Thoracic aorta (tissue), 2 donors: ENCODE measurements around the gene PRRX2. TPM values are rescaled to one million over a fixed set of nuclear protein-coding genes. Genes with fewer than 3 reads are reported as not detected.

Source experiments
- ATAC-seq: fragments of 150-250 bp; one replicate; pipeline ENCODE4 v1.8.0; 2017; ENCODE audit warnings: low read depth; ENCODE audit not compliant: insufficient number of reproducible peaks, low FRiP score
- DNase-seq: peaks from one replicate; pipeline ENCODE4 v3.0.0-alpha.2; 2020; ENCODE audit warnings: low spot score
- H3K27ac ChIP-seq, 2 donors: fragments of 200-600 bp; sonication (generic); 1 replicate in 1 of 2; 2 replicates in 1 of 2; pipeline ENCODE4 v1.5.1; 2016; ENCODE audit warnings: mild to moderate bottlenecking in 2 of 2, moderate library complexity in 2 of 2
- H3K27me3 ChIP-seq: fragments of 200-600 bp; sonication (generic); replicated peaks from 2 replicates; pipeline ENCODE4 v1.6.0; 2016; ENCODE audit warnings: mild to moderate bottlenecking; ENCODE audit not compliant: insufficient read depth
- H3K36me3 ChIP-seq: fragments of 200-600 bp; sonication (generic); one replicate; pipeline ENCODE4 v1.5.1; 2016
- H3K4me1 ChIP-seq, 2 donors: fragments of 200-600 bp; sonication (generic); 1 replicate in 1 of 2; 2 replicates in 1 of 2; pipeline versions ENCODE4 v1.5.1 to v1.6.0; 2016; ENCODE audit warnings: low read depth in 2 of 2, mild to moderate bottlenecking in 1 of 2; ENCODE audit not compliant: control insufficient read depth in 1 of 2
- H3K4me3 ChIP-seq: fragments of 200-600 bp; sonication (generic); 2 replicates; pipeline ENCODE4 v1.5.1; 2016; ENCODE audit warnings: mild to moderate bottlenecking
- H3K9me3 ChIP-seq: fragments of 200-600 bp; sonication (generic); 2 replicates; pipeline ENCODE4 v1.5.1; 2016
- CTCF ChIP-seq: fragments of 200-600 bp; sonication (generic); IDR thresholded peaks from one replicate; pipeline ENCODE4 v1.5.1; 2019; ENCODE audit warnings: antibody characterized with exemption
- total RNA-seq, 2 donors: library from RNA; depleted of rRNA; stranded (reverse); fragments of >200 nt; gene quantifications; one replicate each; pipeline versions ENCODE4 v1.1.0 to v1.2.3, GENCODE V29; 2016

The PRRX2 gene
- total RNA-seq, 2 donors from 2014 or later: 42.0 to 66.1 TPM

GRCh38 chr9:129698254-129698757 is 32.9 kb downstream of the PRRX2 start:
- peak overlapping the region; percentile 97 to 98 for H3K27ac ChIP-seq
- H3K27me3 ChIP-seq: no peaks in the 10 kb centered on the region
- DNase-seq (peak; percentile 84), ATAC-seq (peak; percentile 29)
- peaks cover 38 to 78% of the 10 kb centered on the region in 2 donors for H3K4me1 ChIP-seq
- H3K4me3 ChIP-seq: peak overlapping the region; percentile 65
- H3K9me3 ChIP-seq: no peaks in the 10 kb centered on the region
- no peaks in the 10 kb centered on the region for H3K36me3 ChIP-seq
- no peak for TF ChIP-seq CTCF

GRCh38 chr9:129701054-129701453 is 35.6 kb downstream of the PRRX2 start:
- no peak overlapping the region for H3K4me3 ChIP-seq
- TF ChIP-seq CTCF: no peak
- H3K9me3 ChIP-seq: no peaks in the 10 kb centered on the region
- H3K27me3 ChIP-seq: no peaks in the 10 kb centered on the region
- ATAC-seq (no peak), DNase-seq (no peak)
- H3K36me3 ChIP-seq: no peaks in the 10 kb centered on the region
- H3K4me1 ChIP-seq: peaks cover 32 to 70% of the 10 kb centered on the region in 2 donors
- peak overlapping the region; percentile 65 to 98 for H3K27ac ChIP-seq

- Histone ChIP-seq H3K9me3 (no peaks in the 10 kb centered on the region), H3K36me3 (no peaks in the 10 kb centered on the region), H3K4me1 (peaks cover 27 to 65% of the 10 kb centered on the region in 2 donors), H3K27me3 (no peaks in the 10 kb centered on the region), H3K27ac (peak overlapping the region; percentile 93 to 98), H3K4me3 (no peak overlapping the region)
- ATAC-seq (no peak), DNase-seq (no peak)
- no peak for TF ChIP-seq CTCF
These were observed 36.1 kb downstream of the PRRX2 start for GRCh38 chr9:129701549-129701948.

- ATAC-seq (peak; percentile 16), DNase-seq (no peak)
- peak overlapping the region; percentile 93 to 98 for H3K27ac ChIP-seq
- no peak for TF ChIP-seq CTCF
- peaks cover 24 to 56% of the 10 kb centered on the region in 2 donors for H3K4me1 ChIP-seq
- no peaks in the 10 kb centered on the region for H3K9me3 ChIP-seq
- no peaks in the 10 kb centered on the region for H3K36me3 ChIP-seq
- peak overlapping the region; percentile 59 for H3K4me3 ChIP-seq
- H3K27me3 ChIP-seq: no peaks in the 10 kb centered on the region
These were observed 37.4 kb downstream of the PRRX2 start for GRCh38 chr9:129702589-129703520.

- TF ChIP-seq CTCF: no peak
- peak overlapping the region; percentile 59 for H3K4me3 ChIP-seq
- peak overlapping the region; percentile 93 to 98 for H3K27ac ChIP-seq
- ATAC-seq: peak; percentile 67
- H3K27me3 ChIP-seq: no peaks in the 10 kb centered on the region
- H3K4me1 ChIP-seq: peaks cover 20 to 50% of the 10 kb centered on the region in 2 donors
- DNase-seq: peak; percentile 38
- no peaks in the 10 kb centered on the region for H3K36me3 ChIP-seq
- H3K9me3 ChIP-seq: no peaks in the 10 kb centered on the region
These were observed 38.4 kb downstream of the PRRX2 start for GRCh38 chr9:129703667-129704355.
